ENCODE measurements around the gene PTPRN2. TPM values are rescaled to one million over a fixed set of nuclear protein-coding genes. Genes with fewer than 3 reads are reported as not detected.

PTPRN2 gene
- total and polyA plus RNA-seq, 8 donors = 12.2 to 49.2 (median 31.8) TPM

DNA sequence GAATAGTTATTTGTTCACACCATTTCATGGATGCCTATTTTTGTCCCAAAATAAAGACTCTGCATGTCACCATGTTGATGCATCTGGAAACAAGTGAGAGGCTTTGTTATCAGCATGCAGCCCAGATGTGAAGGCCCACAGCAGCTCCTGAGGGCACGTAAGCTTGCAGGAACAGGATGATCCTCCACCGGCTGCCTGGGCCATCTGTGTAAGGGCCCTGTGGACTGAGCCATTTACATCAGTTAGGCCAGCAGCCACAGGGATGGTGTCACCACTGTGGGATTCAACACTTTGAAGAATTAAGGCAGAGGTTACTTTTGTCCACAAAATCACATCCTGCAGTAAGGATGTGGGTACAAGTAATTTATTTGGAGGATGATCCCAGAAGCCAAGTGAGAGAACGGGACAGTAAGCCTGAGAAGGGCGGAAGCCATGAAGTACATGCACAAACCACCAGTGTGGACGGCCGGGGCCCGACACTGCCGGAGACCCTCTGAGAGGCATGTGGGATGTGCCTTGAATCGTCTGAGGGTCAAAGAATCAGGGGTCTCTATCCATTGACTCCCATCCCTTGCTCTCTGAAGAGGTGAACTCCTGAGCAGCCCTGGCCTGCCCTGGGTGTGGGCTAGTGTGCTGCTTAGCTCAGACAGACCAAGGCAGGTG is 641.1 kb downstream of the PTPRN2 start:
- Histone ChIP-seq H3K27me3 (no peaks in the 10 kb centered on the region), H3K4me3 (no peak overlapping the region), H3K36me3 (no peaks in the 10 kb centered on the region), H3K4me1 (no peaks in the 10 kb centered on the region), H3K9me3 (peaks cover 0 to 4% (median 0%) of the 10 kb centered on the region in 4 donors), H3K27ac (no peak overlapping the region)
- ATAC-seq (no peak), FAIRE-seq (no peak), DNase-seq (no peak)
- intact Hi-C loops (cut with DNase I) = no loop called here
- TF ChIP-seq CTCF (IDR thresholded peaks at IDR 0.05) = no peak
- WGBS, 2 donors = 93% methylated on average over 9 of the region's 9 CpGs

GRCh38 chr7:157945401-157945800 is 642.2 kb downstream of the PTPRN2 start:
- no peak for FAIRE-seq
- H3K4me1 ChIP-seq = no peaks in the 10 kb centered on the region
- no peak for DNase-seq
- intact Hi-C loops (cut with DNase I) = no loop called here
- WGBS, 2 donors = 93 to 94% methylated on average over 19 of the region's 19 CpGs
- H3K36me3 ChIP-seq = no peaks in the 10 kb centered on the region
- peaks cover 0 to 4% (median 0%) of the 10 kb centered on the region in 4 donors for H3K9me3 ChIP-seq
- H3K27ac ChIP-seq = no peak overlapping the region
- H3K4me3 ChIP-seq = no peak overlapping the region
- no peaks in the 10 kb centered on the region for H3K27me3 ChIP-seq
- ATAC-seq = no peak
- no peak for TF ChIP-seq CTCF (IDR thresholded peaks at IDR 0.05)

DNA sequence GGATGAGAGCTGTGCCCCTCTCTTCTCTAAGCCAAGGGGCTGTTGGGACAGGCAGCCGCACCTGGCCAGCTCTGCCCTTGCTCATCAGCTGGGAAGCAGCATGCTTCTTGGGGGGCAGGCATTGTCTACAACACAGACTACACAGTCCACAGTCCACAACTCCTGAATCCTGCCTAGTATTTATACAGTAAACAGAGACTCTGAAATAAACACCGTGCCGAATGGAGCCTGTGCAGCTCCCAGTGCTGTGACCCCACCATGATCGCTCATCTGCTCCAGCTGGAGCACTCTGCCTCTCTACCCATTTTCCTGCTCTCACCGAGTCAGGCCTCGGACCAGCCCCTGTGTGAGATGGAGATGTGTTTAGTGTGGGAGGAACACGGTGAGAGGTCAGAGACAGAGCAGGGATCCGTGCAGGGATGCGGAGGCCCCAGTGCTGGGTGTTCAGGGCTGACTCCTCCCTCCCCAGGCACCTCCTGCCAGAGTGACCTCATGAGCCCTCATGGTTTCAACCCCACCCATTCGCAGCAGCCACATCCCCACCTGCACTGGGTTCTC is 642.8 kb downstream of the PTPRN2 start:
- Histone ChIP-seq H3K4me1 (no peaks in the 10 kb centered on the region), H3K27me3 (no peaks in the 10 kb centered on the region)
- intact Hi-C loops (cut with DNase I) = no loop called here

DNA sequence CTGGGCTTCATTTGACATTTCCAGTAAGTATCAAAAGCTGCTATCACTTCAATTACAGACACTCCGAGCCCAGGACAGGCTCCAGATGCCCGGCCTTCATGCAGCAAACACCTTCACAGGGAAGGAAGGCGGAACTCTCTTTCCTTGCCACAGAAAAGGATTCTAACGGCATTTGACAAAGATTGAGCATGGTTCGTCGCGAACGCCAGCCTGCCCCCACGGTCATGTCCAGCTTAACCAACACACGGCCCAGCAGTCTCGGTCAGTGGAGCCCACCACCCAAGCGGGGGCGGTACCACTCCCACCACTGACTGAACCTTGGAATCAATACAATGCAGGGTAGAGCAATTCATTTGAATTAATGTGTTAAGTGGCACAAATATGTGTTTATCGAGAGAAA is 643.6 kb downstream of the PTPRN2 start:
- no peak for ATAC-seq
- no peak for DNase-seq
- H3K36me3 ChIP-seq = no peaks in the 10 kb centered on the region
- WGBS, 2 donors = 94 to 95% methylated on average over 14 of the region's 14 CpGs
- H3K4me1 ChIP-seq = no peaks in the 10 kb centered on the region
- intact Hi-C loops (cut with DNase I) = no loop called here
- no peak for TF ChIP-seq CTCF (IDR thresholded peaks at IDR 0.05)
- H3K27ac ChIP-seq = no peak overlapping the region
- no peaks in the 10 kb centered on the region for H3K27me3 ChIP-seq
- H3K9me3 ChIP-seq = peaks cover 0 to 4% (median 0%) of the 10 kb centered on the region in 4 donors
- H3K4me3 ChIP-seq = no peak overlapping the region
- no peak for FAIRE-seq

More for the DNA sequence above, 642.8 kb downstream of the PTPRN2 start:
- FAIRE-seq (no peak), ATAC-seq (no peak), DNase-seq (no peak)
- Histone ChIP-seq H3K36me3 (no peaks in the 10 kb centered on the region), H3K4me3 (no peak overlapping the region), H3K27ac (no peak overlapping the region), H3K9me3 (peaks cover 0 to 4% (median 0%) of the 10 kb centered on the region in 4 donors)
- 92% methylated on average over 10 of the region's 10 CpGs for WGBS, 2 donors
- TF ChIP-seq CTCF (IDR thresholded peaks at IDR 0.05) = no peak

- Histone ChIP-seq H3K36me3 (no peaks in the 10 kb centered on the region), H3K9me3 (peaks cover 0 to 2% (median 0%) of the 10 kb centered on the region in 4 donors), H3K4me3 (no peak overlapping the region), H3K27me3 (no peaks in the 10 kb centered on the region), H3K27ac (no peak overlapping the region), H3K4me1 (no peaks in the 10 kb centered on the region)
- FAIRE-seq = no peak
- intact Hi-C loops (cut with DNase I) = no loop called here
- DNase-seq = no peak
- WGBS, 2 donors = 94 to 95% methylated on average over 6 of the region's 6 CpGs
- no peak for TF ChIP-seq CTCF (IDR thresholded peaks at IDR 0.05)
- no peak for ATAC-seq
Measured at GRCh38 chr7:157943561-157943960, 644.1 kb downstream of the PTPRN2 start.
